Measurements from ENCODE around the gene TMPRSS11B. TPM values are rescaled to one million over a fixed set of nuclear protein-coding genes. Genes with fewer than 3 reads are reported as not detected.

Gene TMPRSS11B
- not detected in 2 replicates for polyA plus RNA-seq
- polyA minus RNA-seq = not detected in 2 replicates

GRCh38 chr4:68245594-68245993 lies at the start of gene TMPRSS11B:
Gene TMPRSS11B (minus strand): TSS chr4:68245694. CDS start chr4:68245558, 136 bp downstream.
- H3K27ac ChIP-seq (ENCODE audit: low read length) = no peak within 1 kb of the TSS
- no peak within 1 kb of the TSS for H3K4me3 ChIP-seq (ENCODE audit: low read length)
- H2AFZ ChIP-seq (ENCODE audit: low read depth, low read length) = no peak within 1 kb of the TSS
- TF ChIP-seq, protein P1, sequence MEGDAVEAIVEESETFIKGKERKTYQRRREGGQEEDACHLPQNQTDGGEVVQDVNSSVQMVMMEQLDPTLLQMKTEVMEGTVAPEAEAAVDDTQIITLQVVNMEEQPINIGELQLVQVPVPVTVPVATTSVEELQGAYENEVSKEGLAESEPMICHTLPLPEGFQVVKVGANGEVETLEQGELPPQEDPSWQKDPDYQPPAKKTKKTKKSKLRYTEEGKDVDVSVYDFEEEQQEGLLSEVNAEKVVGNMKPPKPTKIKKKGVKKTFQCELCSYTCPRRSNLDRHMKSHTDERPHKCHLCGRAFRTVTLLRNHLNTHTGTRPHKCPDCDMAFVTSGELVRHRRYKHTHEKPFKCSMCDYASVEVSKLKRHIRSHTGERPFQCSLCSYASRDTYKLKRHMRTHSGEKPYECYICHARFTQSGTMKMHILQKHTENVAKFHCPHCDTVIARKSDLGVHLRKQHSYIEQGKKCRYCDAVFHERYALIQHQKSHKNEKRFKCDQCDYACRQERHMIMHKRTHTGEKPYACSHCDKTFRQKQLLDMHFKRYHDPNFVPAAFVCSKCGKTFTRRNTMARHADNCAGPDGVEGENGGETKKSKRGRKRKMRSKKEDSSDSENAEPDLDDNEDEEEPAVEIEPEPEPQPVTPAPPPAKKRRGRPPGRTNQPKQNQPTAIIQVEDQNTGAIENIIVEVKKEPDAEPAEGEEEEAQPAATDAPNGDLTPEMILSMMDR (IDR thresholded peaks at IDR 0.05; ENCODE audit: poor library complexity, severe bottlenecking) = no peak
- no peak for TF ChIP-seq TAF1 (IDR thresholded peaks at IDR 0.05; ENCODE audit: low read depth)
- no peak for TF ChIP-seq RAD21 (conservative IDR thresholded peaks at IDR 0.05)
- TF ChIP-seq SMC3 (conservative IDR thresholded peaks at IDR 0.05; ENCODE audit: poor library complexity) = no peak
- no peak for TF ChIP-seq EZH2 (IDR thresholded peaks at IDR 0.05; ENCODE audit: borderline replicate concordance, insufficient read depth, low read length, poor library complexity, severe bottlenecking)
- TF ChIP-seq EP300 (conservative IDR thresholded peaks at IDR 0.05; ENCODE audit: poor library complexity, severe bottlenecking) = no peak
- no peak for TF ChIP-seq POLR2AphosphoS5 (IDR thresholded peaks at IDR 0.05)
- TF ChIP-seq MXI1 (conservative IDR thresholded peaks at IDR 0.05; ENCODE audit: poor library complexity, severe bottlenecking) = no peak
- H3K79me2 ChIP-seq (replicated peaks; ENCODE audit: insufficient read depth, low read length) = no peaks in the 10 kb centered on the region
- H3K9me3 ChIP-seq (ENCODE audit: low read length) = no peaks in the 10 kb centered on the region
- H3K9ac ChIP-seq (ENCODE audit: low read length) = no peak within 1 kb of the TSS
- no peaks in the 10 kb centered on the region for H3F3A ChIP-seq (ENCODE audit: insufficient read depth, low read length, poor library complexity, severe bottlenecking)
- no peaks in the 10 kb centered on the region for H3K9me2 ChIP-seq (ENCODE audit: insufficient read depth, low read length)
- no peak within 1 kb of the TSS for H3K4me2 ChIP-seq (ENCODE audit: low read length)
- H4K20me1 ChIP-seq (ENCODE audit: insufficient read depth) = no peaks in the 10 kb centered on the region
- no peaks in the 10 kb centered on the region for H3K36me3 ChIP-seq (ENCODE audit: insufficient read depth, low read length)
- H3K27me3 ChIP-seq (ENCODE audit: insufficient read depth, low read depth, low read length) = no peaks in the 10 kb centered on the region

DNA sequence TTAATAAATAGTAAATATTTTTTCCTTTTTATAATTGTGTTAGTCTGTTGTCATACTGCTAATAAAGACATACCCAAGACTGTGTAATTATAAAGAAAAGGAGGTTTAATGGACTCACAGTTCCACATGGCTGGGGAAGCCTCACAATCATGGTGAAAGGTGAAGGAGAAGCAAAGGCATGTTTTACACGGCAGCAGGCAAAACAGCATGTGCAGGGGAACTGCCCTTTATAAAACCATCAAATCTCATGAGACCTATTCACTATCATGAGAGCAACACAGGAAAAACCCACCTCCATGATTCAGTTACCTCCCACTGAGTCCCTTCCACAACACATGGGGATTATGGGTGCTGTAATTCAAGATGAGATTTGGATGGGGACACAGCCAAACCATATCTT lies 45.8 kb upstream of the TMPRSS11B start:
- H3K4me2 ChIP-seq (ENCODE audit: low read length) = no peak overlapping the region
- H3K27ac ChIP-seq (ENCODE audit: low read length) = no peak overlapping the region
- no peaks in the 10 kb centered on the region for H3K36me3 ChIP-seq (ENCODE audit: insufficient read depth, low read length)
- H3K9me2 ChIP-seq (ENCODE audit: insufficient read depth, low read length) = no peaks in the 10 kb centered on the region
- no peaks in the 10 kb centered on the region for H3F3A ChIP-seq (ENCODE audit: insufficient read depth, low read length, poor library complexity, severe bottlenecking)
- no peaks in the 10 kb centered on the region for H3K79me2 ChIP-seq (replicated peaks; ENCODE audit: insufficient read depth, low read length)
- H3K9me3 ChIP-seq (ENCODE audit: low read length) = no peaks in the 10 kb centered on the region
- H3K27me3 ChIP-seq (ENCODE audit: insufficient read depth, low read depth, low read length) = no peaks in the 10 kb centered on the region
- TF ChIP-seq RAD21 (conservative IDR thresholded peaks at IDR 0.05) (no peak), EP300 (conservative IDR thresholded peaks at IDR 0.05; ENCODE audit: poor library complexity, severe bottlenecking) (no peak), TAF1 (IDR thresholded peaks at IDR 0.05; ENCODE audit: low read depth) (no peak), SMC3 (conservative IDR thresholded peaks at IDR 0.05; ENCODE audit: poor library complexity) (no peak), POLR2AphosphoS5 (IDR thresholded peaks at IDR 0.05) (no peak), EZH2 (IDR thresholded peaks at IDR 0.05; ENCODE audit: borderline replicate concordance, insufficient read depth, low read length, poor library complexity, severe bottlenecking) (no peak), MXI1 (conservative IDR thresholded peaks at IDR 0.05; ENCODE audit: poor library complexity, severe bottlenecking) (no peak)
- TF ChIP-seq, protein P2, sequence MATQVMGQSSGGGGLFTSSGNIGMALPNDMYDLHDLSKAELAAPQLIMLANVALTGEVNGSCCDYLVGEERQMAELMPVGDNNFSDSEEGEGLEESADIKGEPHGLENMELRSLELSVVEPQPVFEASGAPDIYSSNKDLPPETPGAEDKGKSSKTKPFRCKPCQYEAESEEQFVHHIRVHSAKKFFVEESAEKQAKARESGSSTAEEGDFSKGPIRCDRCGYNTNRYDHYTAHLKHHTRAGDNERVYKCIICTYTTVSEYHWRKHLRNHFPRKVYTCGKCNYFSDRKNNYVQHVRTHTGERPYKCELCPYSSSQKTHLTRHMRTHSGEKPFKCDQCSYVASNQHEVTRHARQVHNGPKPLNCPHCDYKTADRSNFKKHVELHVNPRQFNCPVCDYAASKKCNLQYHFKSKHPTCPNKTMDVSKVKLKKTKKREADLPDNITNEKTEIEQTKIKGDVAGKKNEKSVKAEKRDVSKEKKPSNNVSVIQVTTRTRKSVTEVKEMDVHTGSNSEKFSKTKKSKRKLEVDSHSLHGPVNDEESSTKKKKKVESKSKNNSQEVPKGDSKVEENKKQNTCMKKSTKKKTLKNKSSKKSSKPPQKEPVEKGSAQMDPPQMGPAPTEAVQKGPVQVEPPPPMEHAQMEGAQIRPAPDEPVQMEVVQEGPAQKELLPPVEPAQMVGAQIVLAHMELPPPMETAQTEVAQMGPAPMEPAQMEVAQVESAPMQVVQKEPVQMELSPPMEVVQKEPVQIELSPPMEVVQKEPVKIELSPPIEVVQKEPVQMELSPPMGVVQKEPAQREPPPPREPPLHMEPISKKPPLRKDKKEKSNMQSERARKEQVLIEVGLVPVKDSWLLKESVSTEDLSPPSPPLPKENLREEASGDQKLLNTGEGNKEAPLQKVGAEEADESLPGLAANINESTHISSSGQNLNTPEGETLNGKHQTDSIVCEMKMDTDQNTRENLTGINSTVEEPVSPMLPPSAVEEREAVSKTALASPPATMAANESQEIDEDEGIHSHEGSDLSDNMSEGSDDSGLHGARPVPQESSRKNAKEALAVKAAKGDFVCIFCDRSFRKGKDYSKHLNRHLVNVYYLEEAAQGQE (IDR thresholded peaks at IDR 0.05; ENCODE audit: borderline replicate concordance) = no peak
- TF ChIP-seq, protein P1 (IDR thresholded peaks at IDR 0.05; ENCODE audit: poor library complexity, severe bottlenecking) = no peak
- H2AFZ ChIP-seq (ENCODE audit: low read depth, low read length) = no peak overlapping the region
- H4K20me1 ChIP-seq (ENCODE audit: insufficient read depth) = no peaks in the 10 kb centered on the region
- H3K4me3 ChIP-seq (ENCODE audit: low read length) = no peak overlapping the region
- H3K9ac ChIP-seq (ENCODE audit: low read length) = no peak overlapping the region
